ENCODE results near the gene RELN. TPM values are rescaled to one million over a fixed set of nuclear protein-coding genes. Genes with fewer than 3 reads are reported as not detected.

Gene RELN
- total RNA-seq, 4 donors from 2014 or later = 0.57 to 4.2 (median 1.5) TPM

DNA sequence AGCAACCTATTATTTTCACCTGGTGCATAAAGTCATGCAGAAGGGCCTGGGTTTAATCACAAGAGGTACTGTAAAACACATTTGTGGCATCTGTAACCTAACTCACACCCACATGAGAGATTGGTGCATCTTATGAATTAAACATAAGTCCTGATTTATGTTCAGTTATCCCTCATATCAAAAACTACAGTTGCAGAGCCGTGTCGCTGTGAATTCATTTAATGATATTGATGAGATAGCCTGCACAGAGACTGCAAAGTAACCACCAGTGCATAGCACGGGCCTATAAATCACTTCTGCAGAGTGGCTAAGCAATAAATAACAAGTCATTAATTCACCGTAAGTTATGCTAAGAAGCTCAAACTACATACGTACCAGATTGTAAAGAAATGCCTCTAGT lies 178.2 kb downstream of the RELN start:
- TF ChIP-seq, protein P1, sequence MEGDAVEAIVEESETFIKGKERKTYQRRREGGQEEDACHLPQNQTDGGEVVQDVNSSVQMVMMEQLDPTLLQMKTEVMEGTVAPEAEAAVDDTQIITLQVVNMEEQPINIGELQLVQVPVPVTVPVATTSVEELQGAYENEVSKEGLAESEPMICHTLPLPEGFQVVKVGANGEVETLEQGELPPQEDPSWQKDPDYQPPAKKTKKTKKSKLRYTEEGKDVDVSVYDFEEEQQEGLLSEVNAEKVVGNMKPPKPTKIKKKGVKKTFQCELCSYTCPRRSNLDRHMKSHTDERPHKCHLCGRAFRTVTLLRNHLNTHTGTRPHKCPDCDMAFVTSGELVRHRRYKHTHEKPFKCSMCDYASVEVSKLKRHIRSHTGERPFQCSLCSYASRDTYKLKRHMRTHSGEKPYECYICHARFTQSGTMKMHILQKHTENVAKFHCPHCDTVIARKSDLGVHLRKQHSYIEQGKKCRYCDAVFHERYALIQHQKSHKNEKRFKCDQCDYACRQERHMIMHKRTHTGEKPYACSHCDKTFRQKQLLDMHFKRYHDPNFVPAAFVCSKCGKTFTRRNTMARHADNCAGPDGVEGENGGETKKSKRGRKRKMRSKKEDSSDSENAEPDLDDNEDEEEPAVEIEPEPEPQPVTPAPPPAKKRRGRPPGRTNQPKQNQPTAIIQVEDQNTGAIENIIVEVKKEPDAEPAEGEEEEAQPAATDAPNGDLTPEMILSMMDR (IDR thresholded peaks at IDR 0.05; ENCODE audit: low read depth) = no peak

DNA sequence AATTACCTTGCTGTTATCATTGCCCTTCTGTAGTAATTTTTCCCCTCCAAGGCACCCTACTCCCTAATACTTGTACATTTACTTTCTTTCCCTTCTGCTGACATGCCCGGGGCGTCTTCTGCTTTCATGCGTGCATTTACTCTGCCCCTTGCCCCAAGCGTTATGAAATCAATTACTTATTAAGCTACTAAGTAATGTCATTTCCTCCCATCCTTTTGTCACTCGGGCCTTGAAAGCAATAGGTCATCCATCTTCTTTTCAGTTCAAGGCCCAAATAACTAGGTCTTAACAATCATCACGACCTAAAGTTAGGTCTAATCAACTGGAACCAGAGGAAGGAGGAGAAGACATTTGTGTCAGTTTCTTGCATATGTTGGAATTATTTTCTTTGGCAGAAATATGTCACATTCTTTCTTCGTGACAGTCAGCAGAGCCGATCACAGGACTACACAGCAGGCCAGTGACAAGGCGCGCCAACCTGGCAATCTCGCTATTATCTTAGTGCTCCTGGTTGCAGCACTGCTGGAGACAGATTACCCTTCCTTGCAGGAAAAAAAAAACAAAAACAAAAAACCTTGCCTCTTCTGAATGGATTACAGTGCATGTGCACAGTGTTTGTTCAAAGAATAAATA lies 179.2 kb downstream of the RELN start:
- TF ChIP-seq, protein P1 (IDR thresholded peaks at IDR 0.05; ENCODE audit: low read depth) = no peak

DNA sequence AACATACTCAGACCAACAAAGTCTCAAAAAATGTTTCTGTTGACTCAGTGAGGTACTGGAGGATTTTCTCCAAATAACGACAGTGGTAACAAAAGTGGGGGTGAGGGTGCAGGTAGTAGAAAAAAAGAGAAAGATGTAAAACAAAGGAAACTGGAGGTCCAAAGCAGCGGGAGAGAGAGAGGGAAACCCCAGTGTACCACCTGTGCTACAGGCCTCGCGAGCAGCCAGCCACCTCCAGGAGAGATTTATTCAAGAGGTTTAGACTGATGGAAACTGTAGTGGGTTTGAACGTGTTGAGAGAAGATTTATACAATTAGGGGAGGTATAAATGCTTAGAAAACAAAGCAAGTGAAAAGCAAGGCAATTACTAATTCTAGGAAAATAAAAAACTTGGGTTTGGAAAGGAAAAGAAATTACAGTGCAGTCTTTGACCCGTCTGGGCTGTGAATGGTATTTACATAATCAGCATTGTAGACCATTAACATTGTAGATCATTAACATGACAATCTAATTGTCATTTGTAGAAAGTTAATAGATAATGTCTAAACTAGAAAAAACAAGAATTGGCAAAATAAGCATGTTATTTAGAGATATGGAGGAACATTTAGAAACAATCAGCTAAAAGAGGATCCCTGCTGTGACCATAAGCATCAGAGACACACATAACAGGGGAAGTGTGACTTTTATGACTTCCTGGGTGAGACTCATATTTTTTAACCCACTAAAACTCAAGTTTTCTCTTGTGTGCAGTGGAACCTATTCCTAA lies 180.0 kb downstream of the RELN start:
- TF ChIP-seq, protein P1 (IDR thresholded peaks at IDR 0.05; ENCODE audit: low read depth) = no peak

DNA sequence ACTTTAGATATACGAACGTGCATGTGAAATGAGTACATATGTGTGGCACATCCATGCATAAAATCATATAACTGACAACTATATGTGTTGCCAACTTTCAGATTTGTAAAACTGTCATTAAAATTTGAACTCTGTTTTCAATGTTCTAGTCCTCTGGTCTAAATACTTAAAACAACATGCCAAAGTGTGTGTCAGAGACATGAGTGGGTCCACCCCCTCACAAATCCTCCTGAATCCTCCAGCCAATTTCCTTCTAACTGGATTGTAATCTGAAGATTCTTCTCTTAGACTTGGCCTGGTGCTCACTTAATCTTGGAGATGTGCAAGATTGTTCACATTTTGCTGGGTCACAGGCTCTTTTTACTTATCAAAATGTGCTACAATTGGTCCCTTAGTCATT lies 184.1 kb downstream of the RELN start:
- TF ChIP-seq, protein P1 (IDR thresholded peaks at IDR 0.05; ENCODE audit: low read depth) = no peak

DNA sequence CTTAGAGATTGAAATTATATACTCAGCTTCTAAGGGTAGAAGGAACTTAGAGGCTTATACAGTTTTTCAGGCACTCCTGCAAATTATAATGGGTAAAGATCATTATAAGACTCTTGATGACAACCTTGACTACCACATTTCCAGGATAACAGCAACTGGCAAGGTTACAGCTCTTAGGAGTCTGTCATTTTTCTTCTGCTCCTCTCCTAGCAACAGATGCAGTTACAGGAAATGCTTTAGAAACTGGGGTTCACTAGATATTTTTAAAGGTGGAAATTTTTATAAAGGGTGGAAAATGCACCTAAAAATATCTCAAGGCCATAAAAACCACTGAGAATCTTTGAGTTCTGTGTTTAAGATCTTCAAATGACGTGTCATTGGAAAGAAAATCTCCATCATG lies 185.8 kb downstream of the RELN start:
- TF ChIP-seq, protein P1 (IDR thresholded peaks at IDR 0.05; ENCODE audit: low read depth) = no peak

DNA sequence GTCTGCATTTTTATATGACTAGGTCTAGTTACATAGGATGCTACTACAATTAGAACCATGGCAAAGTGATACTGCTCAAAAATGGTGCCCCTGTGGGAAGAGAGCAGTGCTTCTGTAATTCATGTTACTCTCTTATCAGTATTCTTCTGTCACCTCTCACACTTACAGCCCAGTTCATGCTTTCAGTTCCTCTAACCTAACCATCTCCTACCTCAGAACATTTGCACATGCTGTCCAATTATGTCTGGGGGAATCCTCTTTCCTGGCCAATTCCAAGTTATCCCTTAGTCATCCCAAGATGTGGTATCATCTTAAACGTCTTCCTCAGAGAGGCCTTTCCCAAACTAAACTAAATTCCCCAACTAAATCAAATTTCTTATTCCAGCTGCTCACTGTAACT lies 190.2 kb downstream of the RELN start:
- TF ChIP-seq, protein P1 (IDR thresholded peaks at IDR 0.05; ENCODE audit: low read depth) = no peak

DNA sequence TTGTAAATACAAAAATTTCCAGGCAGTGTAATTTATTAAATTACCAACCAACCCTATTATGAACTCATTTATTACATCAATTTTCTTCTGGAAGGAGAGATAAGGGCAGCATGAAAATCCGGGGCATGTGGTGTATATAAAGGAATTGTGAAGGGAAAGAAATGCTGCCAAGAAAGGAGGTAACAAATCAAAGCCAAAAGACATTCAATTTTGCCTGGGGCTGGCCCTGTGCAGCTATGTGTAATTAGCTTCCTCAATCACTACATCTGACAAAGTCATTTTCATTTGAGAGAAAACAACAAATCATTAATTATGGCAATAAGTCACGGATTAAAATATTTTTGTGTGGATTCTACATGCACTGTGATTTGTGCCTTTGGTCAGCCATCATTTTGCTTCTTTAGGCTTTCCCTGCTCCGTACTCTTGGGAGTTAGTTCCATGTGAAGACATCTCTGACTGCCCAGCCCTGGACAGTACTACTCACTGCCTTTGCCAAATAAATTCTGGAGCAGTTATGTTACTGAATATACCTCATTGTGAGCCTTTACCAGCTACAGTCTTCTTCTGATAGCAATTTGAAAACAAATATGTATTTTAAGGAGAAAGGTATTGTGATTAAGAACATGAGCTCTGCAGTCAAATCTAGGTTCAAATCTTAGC lies 191.7 kb downstream of the RELN start:
- TF ChIP-seq, protein P1 (IDR thresholded peaks at IDR 0.05; ENCODE audit: low read depth) = no peak
